ENCODE data around the gene IFNK. TPM values are rescaled to one million over a fixed set of nuclear protein-coding genes. Genes with fewer than 3 reads are reported as not detected.

IFNK gene
- total RNA-seq, 1 donor from 2014 or later: not detected

GRCh38 chr9:27528076-27528885, 4.2 kb downstream of the IFNK start:
- Mint-ChIP-seq H3K36me3 (ENCODE audit: unreplicated experiment) (no peaks in the 10 kb centered on the region), H3K4me3 (ENCODE audit: unreplicated experiment) (peak overlapping the region; percentile 91), H3K27me3 (ENCODE audit: unreplicated experiment) (peaks cover 3% of the 10 kb centered on the region), H3K27ac (ENCODE audit: unreplicated experiment) (peak overlapping the region; percentile 28), H3K4me1 (ENCODE audit: low read depth, unreplicated experiment) (peaks cover 11% of the 10 kb centered on the region), H3K9me3 (ENCODE audit: unreplicated experiment) (no peaks in the 10 kb centered on the region)
- TF ChIP-seq CTCF (IDR thresholded peaks at IDR 0.05; ENCODE audit: partially characterized antibody, unreplicated experiment): no peak
- peak; percentile 60 for DNase-seq

GRCh38 chr9:27528886-27529315, 4.8 kb downstream of the IFNK start:
- no peaks in the 10 kb centered on the region for H3K9me3 Mint-ChIP-seq (ENCODE audit: unreplicated experiment)
- DNase-seq: no peak
- no peak for TF ChIP-seq CTCF (IDR thresholded peaks at IDR 0.05; ENCODE audit: partially characterized antibody, unreplicated experiment)
- peak overlapping the region; percentile 91 for H3K4me3 Mint-ChIP-seq (ENCODE audit: unreplicated experiment)
- H3K36me3 Mint-ChIP-seq (ENCODE audit: unreplicated experiment): no peaks in the 10 kb centered on the region
- peaks cover 3% of the 10 kb centered on the region for H3K27me3 Mint-ChIP-seq (ENCODE audit: unreplicated experiment)
- no peak overlapping the region for H3K27ac Mint-ChIP-seq (ENCODE audit: unreplicated experiment)
- H3K4me1 Mint-ChIP-seq (ENCODE audit: low read depth, unreplicated experiment): peaks cover 14% of the 10 kb centered on the region

GRCh38 chr9:27529316-27530278, 5.5 kb downstream of the IFNK start, which contains the start of gene MOB3B:
Gene MOB3B, minus strand, starts transcription at chr9:27529814. Its CDS starts 74,264 bp downstream, at chr9:27455550.
- Mint-ChIP-seq H3K27me3 (ENCODE audit: unreplicated experiment) (peaks cover 3% of the 10 kb centered on the region), H3K27ac (ENCODE audit: unreplicated experiment) (no peak within 1 kb of the TSS), H3K4me3 (ENCODE audit: unreplicated experiment) (peak within 1 kb of the TSS; percentile 91), H3K4me1 (ENCODE audit: low read depth, unreplicated experiment) (peaks cover 14% of the 10 kb centered on the region), H3K9me3 (ENCODE audit: unreplicated experiment) (no peaks in the 10 kb centered on the region), H3K36me3 (ENCODE audit: unreplicated experiment) (no peaks in the 10 kb centered on the region)
- DNase-seq: peak; percentile 95
- TF ChIP-seq CTCF (IDR thresholded peaks at IDR 0.05; ENCODE audit: partially characterized antibody, unreplicated experiment): peak; percentile 100

- Mint-ChIP-seq H3K36me3 (ENCODE audit: unreplicated experiment) (no peaks in the 10 kb centered on the region), H3K9me3 (ENCODE audit: unreplicated experiment) (no peaks in the 10 kb centered on the region), H3K27me3 (ENCODE audit: unreplicated experiment) (peaks cover 3% of the 10 kb centered on the region), H3K27ac (ENCODE audit: unreplicated experiment) (no peak overlapping the region), H3K4me1 (ENCODE audit: low read depth, unreplicated experiment) (peaks cover 14% of the 10 kb centered on the region), H3K4me3 (ENCODE audit: unreplicated experiment) (no peak overlapping the region)
- DNase-seq: no peak
- no peak for TF ChIP-seq CTCF (IDR thresholded peaks at IDR 0.05; ENCODE audit: partially characterized antibody, unreplicated experiment)
Observed at GRCh38 chr9:27530915-27531755, 7.0 kb downstream of the IFNK start.
